Measurements from ENCODE around the gene INHBA.

The INHBA gene

GRCh38 chr7:41685684-41686083 lies 17.2 kb downstream of the INHBA start:
- no peak for DNase-seq

- no peak for DNase-seq
Observed at GRCh38 chr7:41682422-41682821, 20.5 kb downstream of the INHBA start.

DNA sequence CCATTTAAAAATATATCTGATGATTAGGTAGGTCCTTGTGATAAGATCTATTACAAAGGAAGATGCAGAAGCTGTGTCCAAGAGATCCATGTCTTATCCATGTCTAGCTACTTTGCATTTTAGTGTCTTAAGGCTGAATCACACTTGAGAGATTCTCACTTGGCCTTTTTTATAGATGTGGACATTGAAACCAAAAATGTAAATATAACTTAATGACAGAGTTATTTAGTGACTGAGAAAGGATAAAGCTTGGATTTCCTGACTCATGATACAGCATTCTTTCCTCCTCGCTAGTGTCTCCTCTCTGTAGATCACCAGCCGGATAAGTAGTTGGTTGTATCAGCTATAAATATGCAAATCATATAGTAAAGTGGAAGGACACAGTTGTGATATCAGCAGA lies 23.3 kb downstream of the INHBA start:
- no peak for DNase-seq

DNA sequence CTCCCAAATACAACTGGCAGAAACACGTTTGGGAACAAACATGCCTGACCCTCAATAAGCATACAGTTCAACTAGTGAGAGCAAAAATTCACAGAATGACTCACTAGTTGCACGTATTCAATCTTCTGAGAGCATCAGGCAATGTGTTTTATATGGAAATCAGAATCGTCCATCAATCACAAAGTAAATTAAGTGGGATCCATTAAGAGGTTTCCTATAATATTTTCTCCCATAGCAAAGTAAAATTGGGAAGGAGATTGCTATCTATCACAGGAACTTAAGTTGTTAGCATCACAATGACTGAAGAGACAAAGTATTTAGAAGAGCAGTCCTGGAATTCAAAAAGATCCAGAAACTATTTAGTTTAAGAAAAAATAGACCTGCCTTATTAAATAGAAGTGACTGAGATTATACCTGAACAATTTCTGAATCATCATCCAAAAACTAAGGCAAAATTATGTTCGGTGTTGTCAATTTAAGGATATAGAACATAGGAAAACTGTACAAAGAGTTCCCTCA lies 28.3 kb downstream of the INHBA start:
- DNase-seq, result no peak

DNA sequence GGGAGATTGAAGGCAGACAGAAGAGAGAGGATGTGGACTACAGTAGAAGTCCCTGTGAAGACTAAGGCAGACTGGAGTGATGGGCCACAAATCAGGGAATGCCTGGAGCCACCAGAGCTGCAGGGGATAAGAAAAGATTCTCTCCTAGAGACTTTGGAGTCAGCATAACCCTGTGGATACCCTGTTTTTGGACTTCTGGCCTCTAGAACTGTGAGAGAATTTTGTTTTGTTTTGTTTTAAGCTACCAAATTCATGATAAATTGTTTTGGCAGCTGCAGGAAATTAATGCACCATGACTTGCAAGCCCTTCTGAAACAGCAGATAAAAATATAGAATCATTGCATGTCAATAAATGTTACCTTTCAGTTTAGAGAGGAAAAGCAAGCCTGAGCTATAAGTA lies 41.3 kb downstream of the INHBA start:
- no peak for DNase-seq

GRCh38 chr7:41659539-41659938 lies 43.4 kb downstream of the INHBA start:
- DNase-seq, result no peak

DNA sequence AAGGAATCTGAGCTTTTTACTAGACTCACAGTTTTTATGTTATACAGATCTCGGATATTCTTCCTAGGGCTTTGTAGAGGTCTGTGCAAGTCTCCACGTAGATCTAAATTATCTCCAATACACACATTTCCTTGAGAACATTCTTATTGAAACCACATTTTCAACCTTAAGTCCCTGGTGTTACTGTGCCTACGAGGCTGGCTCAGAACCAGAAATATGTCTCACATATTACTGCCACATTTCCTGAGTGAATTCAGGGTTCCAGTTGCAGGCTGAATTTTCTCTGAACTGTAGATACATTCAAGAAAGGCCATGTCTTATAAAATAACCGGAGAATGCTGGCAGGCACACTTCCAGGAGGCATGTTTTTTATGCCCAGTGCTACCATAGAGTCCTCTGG lies 46.5 kb downstream of the INHBA start:
- DNase-seq, result no peak

DNA sequence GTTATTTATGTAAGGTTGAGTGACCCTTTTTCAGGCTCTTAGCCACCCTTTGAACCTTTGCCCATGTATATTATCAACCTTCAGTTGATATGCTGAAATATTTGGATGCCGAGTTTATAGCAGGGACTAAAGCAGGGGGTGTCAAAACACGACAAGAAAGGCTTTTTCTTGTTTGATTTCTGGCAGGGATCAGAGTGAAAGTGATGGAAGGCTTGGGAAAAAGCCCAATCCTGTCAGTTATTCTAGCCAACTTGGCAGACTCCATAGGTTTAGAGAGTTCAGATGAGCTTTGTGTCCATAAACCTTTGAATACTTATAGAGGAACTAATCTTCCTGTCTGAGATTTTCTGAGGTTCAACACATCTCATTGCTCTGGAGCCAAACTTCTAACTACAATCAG lies 47.5 kb downstream of the INHBA start:
- DNase-seq, result no peak

GRCh38 chr7:41652267-41652666 lies 50.6 kb downstream of the INHBA start:
- no peak for DNase-seq

GRCh38 chr7:41648501-41648900 lies 54.4 kb downstream of the INHBA start:
- no peak for DNase-seq

GRCh38 chr7:41643616-41644015 lies 59.3 kb downstream of the INHBA start:
- no peak for DNase-seq

GRCh38 chr7:41641665-41642014 lies 61.2 kb downstream of the INHBA start:
- DNase-seq, result no peak

DNA sequence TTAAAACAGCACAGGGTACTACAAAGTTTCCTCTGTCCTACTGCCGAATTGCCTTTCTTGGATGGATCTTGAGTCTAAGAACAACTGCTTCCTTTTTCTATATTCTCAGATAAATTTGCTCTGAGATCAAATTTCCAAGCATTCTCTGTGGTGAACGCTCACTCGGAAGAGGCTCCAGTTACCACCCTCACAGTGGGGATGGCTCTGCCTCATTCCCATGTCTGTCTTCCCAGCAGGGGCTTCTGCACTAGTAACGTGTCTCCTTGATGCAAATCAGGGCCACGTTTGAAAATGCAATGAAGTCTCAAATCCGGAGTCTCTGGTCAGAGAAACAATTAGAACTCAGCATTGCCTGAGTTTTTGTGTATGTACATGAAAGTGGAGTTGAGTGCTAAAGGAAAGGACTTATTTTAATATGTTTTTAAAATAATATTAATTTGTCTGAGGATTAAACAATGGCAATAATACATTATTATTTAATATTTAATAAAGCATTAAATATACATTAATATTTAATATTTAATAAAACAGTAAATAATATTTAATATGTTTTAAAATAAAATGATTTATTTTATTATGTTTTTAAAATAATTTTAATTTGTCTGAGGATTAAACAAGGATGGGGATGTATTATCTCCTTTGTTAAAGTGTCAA lies 61.8 kb downstream of the INHBA start:
- DNase-seq, result no peak

DNA sequence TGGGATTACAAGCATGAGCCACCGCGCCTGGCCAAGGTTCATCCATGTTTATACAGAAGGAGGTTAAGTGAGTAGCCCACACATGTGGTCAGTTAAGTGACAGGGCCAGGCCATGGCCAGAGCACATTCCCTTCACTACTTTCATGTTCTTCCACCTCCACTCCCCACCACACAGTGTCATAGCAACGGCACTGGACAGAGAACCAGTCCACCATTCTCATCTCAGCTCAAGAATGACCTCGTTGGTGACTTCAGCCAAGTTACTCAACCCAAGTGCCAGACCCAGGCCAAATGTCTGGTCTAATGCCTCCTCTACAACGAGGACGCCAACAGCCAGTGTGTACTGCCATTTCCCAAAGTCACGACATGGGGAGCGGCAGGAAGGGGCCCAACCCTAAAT lies 62.4 kb downstream of the INHBA start:
- no peak for DNase-seq

DNA sequence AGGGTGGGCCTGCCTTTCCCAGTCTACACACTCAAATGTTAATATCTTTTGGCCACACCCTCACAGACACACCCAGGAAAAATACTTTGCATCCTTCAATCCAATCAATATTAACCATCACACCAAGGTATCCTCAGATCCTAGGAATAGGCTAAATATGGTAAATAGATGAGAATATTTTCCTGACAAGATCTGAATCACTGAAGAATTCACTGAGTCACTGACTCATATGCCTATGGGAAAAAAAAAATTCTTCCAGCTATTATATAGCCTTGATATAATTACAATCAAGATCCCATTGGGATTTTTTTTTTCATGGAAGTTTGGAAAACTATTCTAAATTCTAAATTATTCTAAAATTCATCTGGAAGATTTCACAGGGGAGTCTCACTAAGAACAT lies 65.8 kb downstream of the INHBA start:
- DNase-seq, result no peak

Measured in activated CD4-positive, alpha-beta T cell treated with anti-CD3 and anti-CD28 coated beads, Interleukin-10, Interleukin-2, amounts not matched to agents 100 ng/mL and 50 ng/mL, durations not matched to agents 16 hours and 8 hours (primary cell).